BE2C (cell line): ENCODE measurements around the gene COX20.

Source experiments
- DNase-seq: peaks from one replicate; pipeline ENCODE4 v3.0.0-alpha.2; 2020
- H3K27me3 ChIP-seq: fragments of 250-450 bp; sonication (Bioruptor Pico); 2 replicates; pipeline ENCODE4 v1.5.1; 2020; ENCODE audit warnings: mild to moderate bottlenecking
- H3K36me3 ChIP-seq: fragments of 250-450 bp; sonication (Bioruptor Pico); 2 replicates; pipeline ENCODE4 v1.5.1; 2020; ENCODE audit warnings: mild to moderate bottlenecking
- H3K4me1 ChIP-seq: fragments of 250-450 bp; sonication (Bioruptor Pico); 2 replicates; pipeline ENCODE4 v1.5.1; 2020
- H3K4me3 ChIP-seq: 2 replicates; pipeline ENCODE4 v1.5.1; 2011; ENCODE audit warnings: low read depth, low read length
- H3K9me3 ChIP-seq: fragments of 250-450 bp; sonication (Bioruptor Pico); 2 replicates; pipeline ENCODE4 v1.5.1; 2020
- CTCF ChIP-seq: IDR thresholded peaks from 2 replicates; pipeline ENCODE4 v1.5.1; 2012; ENCODE audit warnings: mild to moderate bottlenecking, low read depth, low read length

Gene COX20

GRCh38 chr1:244802041-244802440 is 33.4 kb upstream of the COX20 start:
- no peaks in the 10 kb centered on the region for H3K36me3 ChIP-seq
- H3K9me3 ChIP-seq: no peaks in the 10 kb centered on the region
- no peaks in the 10 kb centered on the region; the same call in 1 of the 2 replicates for H3K4me1 ChIP-seq
- no peak overlapping the region for H3K4me3 ChIP-seq
- H3K27me3 ChIP-seq: no peaks in the 10 kb centered on the region
- DNase-seq: no peak
- TF ChIP-seq CTCF: no peak

- Histone ChIP-seq H3K27me3 (no peaks in the 10 kb centered on the region), H3K9me3 (no peaks in the 10 kb centered on the region), H3K4me3 (no peak overlapping the region), H3K36me3 (no peaks in the 10 kb centered on the region), H3K4me1 (no peaks in the 10 kb centered on the region; the same call in 1 of the 2 replicates)
- no peak for DNase-seq
- no peak for TF ChIP-seq CTCF
Observed at GRCh38 chr1:244802556-244803239, 32.8 kb upstream of the COX20 start.

- TF ChIP-seq CTCF: no peak
- DNase-seq: no peak
- Histone ChIP-seq H3K9me3 (no peaks in the 10 kb centered on the region), H3K36me3 (no peaks in the 10 kb centered on the region), H3K27me3 (no peaks in the 10 kb centered on the region), H3K4me3 (no peak overlapping the region), H3K4me1 (no peaks in the 10 kb centered on the region; the same call in 1 of the 2 replicates)
Observed at GRCh38 chr1:244804841-244805240, 30.6 kb upstream of the COX20 start.

- Histone ChIP-seq H3K4me1 (no peaks in the 10 kb centered on the region), H3K9me3 (no peaks in the 10 kb centered on the region), H3K27me3 (no peaks in the 10 kb centered on the region), H3K4me3 (no peak overlapping the region), H3K36me3 (no peaks in the 10 kb centered on the region)
- DNase-seq: no peak
- no peak for TF ChIP-seq CTCF
Observed at GRCh38 chr1:244807138-244807537, 28.3 kb upstream of the COX20 start.

- H3K27me3 ChIP-seq: no peaks in the 10 kb centered on the region
- no peaks in the 10 kb centered on the region for H3K36me3 ChIP-seq
- TF ChIP-seq CTCF: no peak
- no peaks in the 10 kb centered on the region for H3K9me3 ChIP-seq
- no peaks in the 10 kb centered on the region for H3K4me1 ChIP-seq
- no peak for DNase-seq
- H3K4me3 ChIP-seq: no peak overlapping the region
Observed at GRCh38 chr1:244810221-244810620, 25.2 kb upstream of the COX20 start.

- no peak for TF ChIP-seq CTCF
- no peaks in the 10 kb centered on the region for H3K27me3 ChIP-seq
- H3K4me3 ChIP-seq: no peak overlapping the region
- no peaks in the 10 kb centered on the region for H3K36me3 ChIP-seq
- no peaks in the 10 kb centered on the region for H3K9me3 ChIP-seq
- H3K4me1 ChIP-seq: no peaks in the 10 kb centered on the region
- no peak for DNase-seq
Observed at GRCh38 chr1:244813327-244813726, 22.1 kb upstream of the COX20 start.
